ENCODE measurements around the gene CFL1.

DNA sequence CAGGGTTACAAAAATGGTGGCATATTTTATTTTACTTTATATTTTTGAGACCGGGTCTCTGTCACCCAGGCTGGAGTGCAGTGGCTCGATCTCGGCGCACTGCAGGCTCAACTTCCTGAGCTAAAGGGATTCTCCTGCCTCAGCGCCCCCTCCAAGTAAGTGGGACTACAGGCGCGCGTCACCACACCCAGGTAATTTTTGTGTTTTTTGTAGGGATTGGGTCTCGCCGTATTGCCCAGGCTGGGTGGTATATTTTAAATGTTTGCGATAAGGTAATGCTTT, 42.9 kb upstream of the CFL1 start:
- TF ChIP-seq, protein P1, sequence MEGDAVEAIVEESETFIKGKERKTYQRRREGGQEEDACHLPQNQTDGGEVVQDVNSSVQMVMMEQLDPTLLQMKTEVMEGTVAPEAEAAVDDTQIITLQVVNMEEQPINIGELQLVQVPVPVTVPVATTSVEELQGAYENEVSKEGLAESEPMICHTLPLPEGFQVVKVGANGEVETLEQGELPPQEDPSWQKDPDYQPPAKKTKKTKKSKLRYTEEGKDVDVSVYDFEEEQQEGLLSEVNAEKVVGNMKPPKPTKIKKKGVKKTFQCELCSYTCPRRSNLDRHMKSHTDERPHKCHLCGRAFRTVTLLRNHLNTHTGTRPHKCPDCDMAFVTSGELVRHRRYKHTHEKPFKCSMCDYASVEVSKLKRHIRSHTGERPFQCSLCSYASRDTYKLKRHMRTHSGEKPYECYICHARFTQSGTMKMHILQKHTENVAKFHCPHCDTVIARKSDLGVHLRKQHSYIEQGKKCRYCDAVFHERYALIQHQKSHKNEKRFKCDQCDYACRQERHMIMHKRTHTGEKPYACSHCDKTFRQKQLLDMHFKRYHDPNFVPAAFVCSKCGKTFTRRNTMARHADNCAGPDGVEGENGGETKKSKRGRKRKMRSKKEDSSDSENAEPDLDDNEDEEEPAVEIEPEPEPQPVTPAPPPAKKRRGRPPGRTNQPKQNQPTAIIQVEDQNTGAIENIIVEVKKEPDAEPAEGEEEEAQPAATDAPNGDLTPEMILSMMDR (IDR thresholded peaks at IDR 0.05) = no peak
- no peak for TF ChIP-seq POLR2A (IDR thresholded peaks at IDR 0.05)
